ENCODE measurements around the gene SLC15A4. TPM values are rescaled to one million over a fixed set of nuclear protein-coding genes. Genes with fewer than 3 reads are reported as not detected.
A peak's percentile ranks its signal among the peaks of the same experiment; 100 is the strongest.

The SLC15A4 gene
- polyA plus RNA-seq, 1 donor = 37.3 TPM

- DNase-seq = peak; percentile 15
Observed at GRCh38 chr12:128761379-128761790, 62.4 kb downstream of the SLC15A4 start.

- no peak for DNase-seq
Observed at GRCh38 chr12:128755566-128755965, 68.2 kb downstream of the SLC15A4 start.

- no peak for DNase-seq
Observed at GRCh38 chr12:128754275-128754674, 69.5 kb downstream of the SLC15A4 start.

- DNase-seq = no peak
Observed at GRCh38 chr12:128753438-128753837, 70.3 kb downstream of the SLC15A4 start.

- no peak for DNase-seq
Observed at GRCh38 chr12:128752386-128752785, 71.4 kb downstream of the SLC15A4 start.

GRCh38 chr12:128747441-128747840 is 76.3 kb downstream of the SLC15A4 start:
- DNase-seq = no peak

- no peak for DNase-seq
Observed at GRCh38 chr12:128745772-128746689, 77.7 kb downstream of the SLC15A4 start.

- DNase-seq = no peak
Observed at GRCh38 chr12:128743916-128744315, 79.8 kb downstream of the SLC15A4 start.

Other genes with a start within 250 kb of the SLC15A4 start
- 2.1 TPM for gene GLT1D1, start 29.5 kb upstream of the SLC15A4 start, polyA plus RNA-seq (ENCODE audit: insufficient read length)

Data from left kidney (tissue), 2 donors.